DOHH2 (cell line): Measurements from ENCODE around the gene NUP93.

Source experiments
- EZH2phosphoT487 ChIP-seq: fragments of 200-600 bp; sonication (generic); IDR thresholded peaks from 2 replicates; pipeline ENCODE4 v1.6.1; 2017; ENCODE audit warnings: borderline replicate concordance, mild to moderate bottlenecking, antibody characterized with exemption, low read length, moderate library complexity, mixed read lengths
- TF ChIP-seq, protein P1 (sequence below): fragments of 200-600 bp; sonication (generic); IDR thresholded peaks from one replicate; pipeline ENCODE4 v1.5.1; 2014; ENCODE audit warnings: antibody characterized with exemption, mild to moderate bottlenecking, low read depth, low read length; ENCODE audit not compliant: poor library complexity, severe bottlenecking

DNA sequence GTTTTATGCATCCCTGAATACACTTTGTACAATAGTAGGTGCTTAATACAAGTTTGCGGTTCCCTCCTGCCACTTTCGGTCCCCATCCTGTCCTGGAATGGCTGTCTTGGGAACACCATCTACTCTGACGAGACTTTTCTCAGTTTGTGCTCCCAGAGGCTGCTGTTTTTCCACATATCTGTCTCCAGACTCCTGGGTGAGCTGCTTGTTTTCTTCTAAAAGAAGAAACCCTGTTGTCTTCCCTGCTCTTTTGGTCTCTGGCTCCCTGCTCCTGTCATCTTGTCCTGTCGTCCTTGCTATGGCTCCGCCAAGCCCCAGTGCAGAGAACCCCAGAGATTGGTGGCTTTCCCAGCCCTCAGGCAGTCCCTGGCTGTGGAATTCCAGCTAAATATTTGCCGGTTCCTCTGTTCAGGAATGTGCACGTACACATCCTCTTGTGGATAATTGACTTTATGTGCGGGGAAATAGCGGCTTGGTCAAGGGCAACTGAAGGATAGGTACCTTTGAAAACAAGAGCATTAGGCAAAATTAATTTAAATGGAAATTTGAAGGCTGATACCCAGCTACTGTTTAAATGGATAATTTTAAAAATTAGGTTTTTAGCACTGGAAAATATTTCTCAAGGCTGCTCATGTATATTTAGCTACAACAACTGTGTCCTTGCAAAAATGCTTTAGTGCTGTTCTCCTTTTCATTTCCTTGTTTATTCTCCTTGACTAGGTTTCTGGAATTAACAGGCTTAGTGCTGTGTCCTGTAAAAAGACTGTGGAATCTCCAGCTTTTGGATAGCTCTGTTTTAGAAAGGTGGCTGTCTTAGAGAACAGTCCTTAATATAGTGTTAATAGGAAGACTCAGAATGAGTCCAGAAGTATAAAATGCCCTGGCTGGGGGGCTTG lies 84.9 kb downstream of the NUP93 start:
- TF ChIP-seq, protein P1, sequence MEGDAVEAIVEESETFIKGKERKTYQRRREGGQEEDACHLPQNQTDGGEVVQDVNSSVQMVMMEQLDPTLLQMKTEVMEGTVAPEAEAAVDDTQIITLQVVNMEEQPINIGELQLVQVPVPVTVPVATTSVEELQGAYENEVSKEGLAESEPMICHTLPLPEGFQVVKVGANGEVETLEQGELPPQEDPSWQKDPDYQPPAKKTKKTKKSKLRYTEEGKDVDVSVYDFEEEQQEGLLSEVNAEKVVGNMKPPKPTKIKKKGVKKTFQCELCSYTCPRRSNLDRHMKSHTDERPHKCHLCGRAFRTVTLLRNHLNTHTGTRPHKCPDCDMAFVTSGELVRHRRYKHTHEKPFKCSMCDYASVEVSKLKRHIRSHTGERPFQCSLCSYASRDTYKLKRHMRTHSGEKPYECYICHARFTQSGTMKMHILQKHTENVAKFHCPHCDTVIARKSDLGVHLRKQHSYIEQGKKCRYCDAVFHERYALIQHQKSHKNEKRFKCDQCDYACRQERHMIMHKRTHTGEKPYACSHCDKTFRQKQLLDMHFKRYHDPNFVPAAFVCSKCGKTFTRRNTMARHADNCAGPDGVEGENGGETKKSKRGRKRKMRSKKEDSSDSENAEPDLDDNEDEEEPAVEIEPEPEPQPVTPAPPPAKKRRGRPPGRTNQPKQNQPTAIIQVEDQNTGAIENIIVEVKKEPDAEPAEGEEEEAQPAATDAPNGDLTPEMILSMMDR = no peak
- TF ChIP-seq EZH2phosphoT487 = no peak
